BLaER1 (cell line): ENCODE results near the gene LYPD3.
A peak's percentile ranks its signal among the peaks of the same experiment; 100 is the strongest.

Source experiments
- H3K27ac ChIP-seq: shearing (Covaris generic); formaldehyde crosslinking; 2 replicates; pipeline ENCODE4 v1.8.1; 2022
- H3K27me3 ChIP-seq: shearing (Covaris generic); formaldehyde crosslinking; 2 replicates; pipeline ENCODE4 v1.8.1; 2022
- H3K36me3 ChIP-seq: shearing (Covaris generic); formaldehyde crosslinking; 2 replicates; pipeline ENCODE4 v1.8.1; 2022
- H3K4me1 ChIP-seq: shearing (Covaris generic); formaldehyde crosslinking; 2 replicates; pipeline ENCODE4 v1.8.1; 2022
- H3K4me2 ChIP-seq: shearing (Covaris generic); formaldehyde crosslinking; 2 replicates; pipeline ENCODE4 v1.8.1; 2022
- H3K4me3 ChIP-seq: shearing (Covaris generic); formaldehyde crosslinking; 2 replicates; pipeline ENCODE4 v1.8.1; 2022
- H3K9ac ChIP-seq: shearing (Covaris generic); formaldehyde crosslinking; 2 replicates; pipeline ENCODE4 v1.8.1; 2022
- H3K9me3 ChIP-seq: shearing (Covaris generic); formaldehyde crosslinking; 2 replicates; pipeline ENCODE4 v1.8.1; 2022
- H4K20me1 ChIP-seq: shearing (Covaris generic); formaldehyde crosslinking; 2 replicates; pipeline ENCODE4 v1.8.1; 2022
- Cebpa-rat ChIP-seq: shearing (Covaris generic); IDR thresholded peaks from 2 replicates; pipeline ENCODE4 v1.8.1; 2022

Gene LYPD3

GRCh38 chr19:43423779-43424178 lies 41.6 kb downstream of the LYPD3 start:
- H3K4me2 ChIP-seq, result no peak overlapping the region
- no peak overlapping the region for H3K9ac ChIP-seq
- no peaks in the 10 kb centered on the region for H3K9me3 ChIP-seq
- H4K20me1 ChIP-seq, result no peaks in the 10 kb centered on the region
- TF ChIP-seq Cebpa-rat, result no peak
- H3K36me3 ChIP-seq, result no peaks in the 10 kb centered on the region
- no peak overlapping the region for H3K4me3 ChIP-seq
- H3K27ac ChIP-seq, result no peak overlapping the region
- peaks cover 5% of the 10 kb centered on the region; the same call in 1 of the 2 replicates for H3K4me1 ChIP-seq
- no peaks in the 10 kb centered on the region for H3K27me3 ChIP-seq

- Histone ChIP-seq H3K4me2 (no peak overlapping the region), H3K27me3 (no peaks in the 10 kb centered on the region), H3K27ac (no peak overlapping the region), H3K4me1 (peaks cover 12% of the 10 kb centered on the region), H3K9ac (no peak overlapping the region), H3K4me3 (no peak overlapping the region), H4K20me1 (no peaks in the 10 kb centered on the region), H3K9me3 (no peaks in the 10 kb centered on the region), H3K36me3 (no peaks in the 10 kb centered on the region)
- TF ChIP-seq Cebpa-rat, result no peak
Observed at GRCh38 chr19:43422689-43423066, 42.7 kb downstream of the LYPD3 start.

GRCh38 chr19:43422000-43422688 lies 43.3 kb downstream of the LYPD3 start:
- Histone ChIP-seq H4K20me1 (no peaks in the 10 kb centered on the region), H3K4me2 (no peak overlapping the region), H3K9ac (no peak overlapping the region), H3K9me3 (no peaks in the 10 kb centered on the region), H3K4me1 (peaks cover 17% of the 10 kb centered on the region), H3K27me3 (no peaks in the 10 kb centered on the region), H3K27ac (no peak overlapping the region), H3K4me3 (no peak overlapping the region), H3K36me3 (no peaks in the 10 kb centered on the region)
- TF ChIP-seq Cebpa-rat, result no peak

- Histone ChIP-seq H4K20me1 (no peaks in the 10 kb centered on the region), H3K9me3 (0 out of 2 replicates have a peak, but pooled peaks cover 4% of the 10 kb centered on the region), H3K4me1 (peaks cover 20% of the 10 kb centered on the region), H3K4me2 (no peak overlapping the region), H3K27ac (no peak overlapping the region), H3K4me3 (no peak overlapping the region), H3K9ac (no peak overlapping the region), H3K27me3 (no peaks in the 10 kb centered on the region), H3K36me3 (no peaks in the 10 kb centered on the region)
- TF ChIP-seq Cebpa-rat, result no peak
Observed at GRCh38 chr19:43420954-43421353, 44.5 kb downstream of the LYPD3 start.

- Histone ChIP-seq H3K9me3 (peaks cover 34% of the 10 kb centered on the region), H3K36me3 (no peaks in the 10 kb centered on the region), H3K27me3 (no peaks in the 10 kb centered on the region), H3K4me1 (peaks cover 17% of the 10 kb centered on the region), H3K4me2 (peak overlapping the region; percentile 51), H3K9ac (no peak overlapping the region), H3K27ac (no peak overlapping the region), H3K4me3 (no peak overlapping the region), H4K20me1 (no peaks in the 10 kb centered on the region)
- no peak for TF ChIP-seq Cebpa-rat
Observed at GRCh38 chr19:43416951-43417623, 48.3 kb downstream of the LYPD3 start.

- no peak within 1 kb of the TSS for H3K27ac ChIP-seq
- H3K4me3 ChIP-seq, result no peak within 1 kb of the TSS
- no peaks in the 10 kb centered on the region for H4K20me1 ChIP-seq
- no peak for TF ChIP-seq Cebpa-rat
- H3K9me3 ChIP-seq, result peaks cover 37% of the 10 kb centered on the region
- peaks cover 17% of the 10 kb centered on the region for H3K4me1 ChIP-seq
- no peaks in the 10 kb centered on the region for H3K27me3 ChIP-seq
- H3K9ac ChIP-seq, result no peak within 1 kb of the TSS
- no peaks in the 10 kb centered on the region for H3K36me3 ChIP-seq
- H3K4me2 ChIP-seq, result no peak within 1 kb of the TSS
Observed at GRCh38 chr19:43414554-43414953, 50.9 kb downstream of the LYPD3 start, which contains the start of gene TEX101. TSS of gene TEX101 (plus strand) at chr19:43414890. CDS start at chr19:43415920, 1,030 bp downstream.

- Histone ChIP-seq H3K27me3 (no peaks in the 10 kb centered on the region), H3K9me3 (peaks cover 37% of the 10 kb centered on the region), H3K4me2 (no peak overlapping the region), H3K36me3 (no peaks in the 10 kb centered on the region), H4K20me1 (no peaks in the 10 kb centered on the region), H3K4me3 (no peak overlapping the region), H3K4me1 (peaks cover 8% of the 10 kb centered on the region), H3K27ac (no peak overlapping the region), H3K9ac (no peak overlapping the region)
- no peak for TF ChIP-seq Cebpa-rat
Observed at GRCh38 chr19:43412441-43412840, 53.0 kb downstream of the LYPD3 start.
